GM10266 (cell line): ENCODE data around the gene PSKH1.

Source experiments
- DNase-seq: peaks from one replicate; pipeline ENCODE4 v3.0.0; 2012; ENCODE audit errors: extremely low spot score
- TF ChIP-seq, protein P1 (sequence below): IDR thresholded peaks from 2 replicates; pipeline ENCODE4 v1.5.1; 2012; ENCODE audit warnings: mild to moderate bottlenecking, low read depth; ENCODE audit not compliant: control insufficient read depth, insufficient read depth; ENCODE audit errors: missing control alignments

Gene PSKH1

DNA sequence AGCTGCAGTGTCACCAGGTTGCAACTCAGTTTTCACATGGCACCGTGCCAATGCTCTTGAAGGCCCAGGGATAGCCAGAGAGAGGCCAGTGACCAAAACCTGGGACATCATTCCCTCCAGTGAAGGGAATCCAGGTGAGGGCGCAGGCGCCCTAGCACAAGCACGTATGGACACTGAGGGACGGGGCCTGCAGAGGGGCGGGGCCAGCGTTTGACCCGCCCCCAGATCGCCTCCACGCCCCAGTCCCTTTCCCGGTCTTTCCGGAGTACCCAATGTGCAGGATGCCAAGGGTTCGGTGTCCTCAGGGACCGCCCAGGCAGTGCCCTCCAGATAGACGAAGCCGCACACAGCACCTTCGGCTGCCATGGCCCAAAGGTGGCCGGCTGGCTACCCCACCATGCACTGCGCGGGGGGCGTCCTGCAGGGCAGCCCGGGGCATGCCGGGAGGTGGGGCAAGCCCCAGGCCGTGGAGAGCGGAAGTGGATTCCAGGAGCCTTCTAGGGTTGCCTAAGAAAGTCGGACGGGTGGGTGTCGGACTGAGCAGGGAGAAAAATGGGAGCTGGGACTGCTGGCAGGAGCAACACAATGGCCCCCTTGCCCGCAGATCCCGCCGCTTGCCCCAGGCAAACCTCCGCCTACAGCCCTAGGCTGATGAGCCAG lies 70.7 kb downstream of the PSKH1 start:
- DNase-seq = no peak
- TF ChIP-seq, protein P1, sequence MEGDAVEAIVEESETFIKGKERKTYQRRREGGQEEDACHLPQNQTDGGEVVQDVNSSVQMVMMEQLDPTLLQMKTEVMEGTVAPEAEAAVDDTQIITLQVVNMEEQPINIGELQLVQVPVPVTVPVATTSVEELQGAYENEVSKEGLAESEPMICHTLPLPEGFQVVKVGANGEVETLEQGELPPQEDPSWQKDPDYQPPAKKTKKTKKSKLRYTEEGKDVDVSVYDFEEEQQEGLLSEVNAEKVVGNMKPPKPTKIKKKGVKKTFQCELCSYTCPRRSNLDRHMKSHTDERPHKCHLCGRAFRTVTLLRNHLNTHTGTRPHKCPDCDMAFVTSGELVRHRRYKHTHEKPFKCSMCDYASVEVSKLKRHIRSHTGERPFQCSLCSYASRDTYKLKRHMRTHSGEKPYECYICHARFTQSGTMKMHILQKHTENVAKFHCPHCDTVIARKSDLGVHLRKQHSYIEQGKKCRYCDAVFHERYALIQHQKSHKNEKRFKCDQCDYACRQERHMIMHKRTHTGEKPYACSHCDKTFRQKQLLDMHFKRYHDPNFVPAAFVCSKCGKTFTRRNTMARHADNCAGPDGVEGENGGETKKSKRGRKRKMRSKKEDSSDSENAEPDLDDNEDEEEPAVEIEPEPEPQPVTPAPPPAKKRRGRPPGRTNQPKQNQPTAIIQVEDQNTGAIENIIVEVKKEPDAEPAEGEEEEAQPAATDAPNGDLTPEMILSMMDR = no peak

DNA sequence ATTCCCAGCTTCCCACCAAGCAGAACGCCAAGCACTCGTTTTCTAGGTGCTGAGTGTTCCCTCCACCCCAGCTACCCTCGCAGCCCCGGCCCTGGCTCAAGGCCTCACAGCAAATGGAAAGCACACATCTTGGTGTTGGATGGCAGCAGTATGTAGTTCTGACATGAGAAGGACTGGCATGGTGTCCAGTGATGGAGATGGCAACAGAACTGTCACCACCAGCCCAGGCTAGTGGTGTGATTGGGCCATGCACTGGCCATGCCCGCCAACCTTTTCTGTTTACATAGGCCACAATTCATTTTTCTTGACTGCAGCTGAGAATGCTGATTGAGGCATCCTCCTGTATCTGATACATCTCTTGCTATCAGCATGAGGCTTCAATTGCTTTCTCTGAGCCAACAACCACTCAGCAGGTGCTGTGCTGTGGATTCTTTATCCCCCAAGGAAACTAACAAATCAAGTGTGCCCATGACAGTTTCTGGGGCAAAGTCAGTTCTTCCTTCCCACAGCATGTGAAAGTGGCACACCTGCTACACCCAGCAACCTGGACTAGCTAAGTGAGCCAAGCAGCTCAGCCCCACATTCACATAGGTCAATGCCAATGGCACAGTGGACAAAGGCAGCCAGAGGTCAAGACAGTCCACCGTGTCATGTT lies 71.5 kb downstream of the PSKH1 start:
- TF ChIP-seq, protein P1 = no peak
- no peak for DNase-seq

DNA sequence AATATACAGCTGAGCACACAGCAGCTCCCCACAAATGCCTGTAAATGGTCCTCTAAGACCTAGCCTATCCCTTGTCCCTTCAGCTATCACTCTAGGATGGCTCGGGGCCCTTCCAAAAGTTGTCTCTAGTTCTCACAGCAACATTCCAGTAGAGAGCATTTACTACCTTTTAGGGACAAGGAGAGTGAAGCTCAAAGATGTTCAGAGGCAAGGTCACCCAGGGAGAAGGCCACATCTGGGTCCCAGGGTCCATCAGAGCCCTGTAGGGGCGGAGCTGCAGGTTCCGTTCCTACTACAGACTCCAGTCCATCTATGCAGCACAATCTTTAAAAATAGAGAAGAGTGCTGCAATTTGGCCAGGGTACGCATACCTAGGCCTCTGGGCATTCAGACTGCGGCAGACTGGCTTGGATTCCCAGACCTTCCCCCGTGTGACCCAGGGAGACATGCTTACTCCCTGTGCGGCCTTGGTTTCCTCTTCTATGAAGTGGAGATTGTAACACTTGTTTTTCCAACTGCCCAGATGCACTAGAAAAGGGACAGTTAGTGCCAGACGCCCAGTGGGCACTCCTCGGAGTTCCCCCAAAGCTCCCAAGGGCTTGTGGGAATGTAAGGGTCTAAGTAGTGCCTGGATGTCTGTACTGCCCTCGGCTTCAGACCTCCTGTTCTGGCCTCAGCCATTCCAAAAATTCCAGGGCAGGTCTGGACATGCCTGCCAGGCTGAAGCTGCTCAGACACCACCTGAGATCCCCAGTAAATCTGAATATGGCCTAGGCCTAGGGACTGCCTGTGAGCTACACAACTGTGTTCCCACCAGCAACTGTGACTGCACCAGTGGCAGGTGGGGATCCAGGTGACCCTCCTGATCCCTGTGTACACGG lies 72.9 kb downstream of the PSKH1 start:
- no peak for DNase-seq
- TF ChIP-seq, protein P1 = no peak

DNA sequence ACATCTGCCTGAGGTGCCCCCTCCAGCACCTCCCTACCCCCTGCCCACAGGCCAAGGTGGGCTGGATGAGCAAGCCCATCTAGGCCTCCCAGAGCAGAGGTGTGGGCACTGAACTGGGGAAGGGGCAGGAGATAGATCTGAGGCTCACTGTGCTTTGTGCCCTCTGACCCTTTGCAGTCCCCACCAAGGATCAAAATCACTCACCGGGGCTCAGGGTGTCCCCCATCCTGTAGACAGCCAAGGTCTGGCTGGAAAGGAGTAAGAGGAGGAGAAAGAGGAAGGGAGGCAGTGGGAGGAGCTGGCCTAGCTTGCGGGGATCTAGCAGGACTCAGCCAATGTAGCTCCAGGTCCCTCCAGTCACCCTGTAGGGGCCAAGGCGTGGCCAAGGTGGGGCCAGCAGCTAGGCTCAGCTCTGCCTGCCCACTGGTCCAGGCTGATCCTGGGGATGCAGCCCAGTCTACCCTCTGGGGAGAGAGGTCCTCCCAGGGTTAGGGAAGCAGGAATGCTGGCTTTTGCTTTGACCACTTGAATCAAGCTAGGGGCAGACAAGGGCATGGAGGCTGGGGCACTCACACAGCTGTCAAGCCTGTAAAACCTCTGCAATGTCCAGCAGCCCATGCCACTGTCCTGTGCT lies 73.6 kb downstream of the PSKH1 start:
- TF ChIP-seq, protein P1 = no peak
- DNase-seq = no peak

DNA sequence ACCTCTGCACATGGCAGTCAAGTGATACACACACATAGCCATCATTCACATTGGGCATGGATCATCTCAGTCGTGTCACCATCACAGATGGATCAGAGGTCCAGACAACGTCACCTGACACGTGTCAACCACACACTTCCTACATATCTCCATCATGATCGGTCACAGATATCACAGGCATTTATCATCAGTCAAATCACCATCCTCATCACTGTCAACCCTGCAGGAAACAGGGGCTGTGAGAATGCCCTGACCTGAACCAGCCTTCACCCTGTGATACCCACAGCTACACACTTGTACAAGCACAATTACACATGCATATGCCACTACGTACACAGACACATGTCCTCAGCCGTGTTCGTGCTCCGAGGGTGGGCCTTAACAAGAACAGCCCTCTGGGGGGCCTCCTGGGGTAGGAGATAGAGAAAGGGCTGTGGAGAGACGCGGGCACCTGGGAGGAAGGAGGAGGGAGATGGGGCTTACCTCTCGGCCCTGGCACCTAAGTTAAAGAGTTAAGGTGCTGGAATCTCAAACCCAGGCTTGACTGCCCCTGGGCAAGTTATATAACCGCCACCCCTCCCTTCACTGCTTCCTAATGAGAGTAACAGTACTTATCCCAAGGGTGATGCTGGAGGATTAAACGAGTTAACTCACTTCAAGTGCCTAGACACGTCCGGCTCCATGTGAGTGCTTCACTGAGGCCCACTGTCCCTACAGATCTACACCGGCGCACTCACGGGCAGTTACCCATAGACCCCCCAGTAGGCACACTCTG lies 74.3 kb downstream of the PSKH1 start:
- peak; percentile 62 for DNase-seq
- TF ChIP-seq, protein P1 = peak; percentile 9

DNA sequence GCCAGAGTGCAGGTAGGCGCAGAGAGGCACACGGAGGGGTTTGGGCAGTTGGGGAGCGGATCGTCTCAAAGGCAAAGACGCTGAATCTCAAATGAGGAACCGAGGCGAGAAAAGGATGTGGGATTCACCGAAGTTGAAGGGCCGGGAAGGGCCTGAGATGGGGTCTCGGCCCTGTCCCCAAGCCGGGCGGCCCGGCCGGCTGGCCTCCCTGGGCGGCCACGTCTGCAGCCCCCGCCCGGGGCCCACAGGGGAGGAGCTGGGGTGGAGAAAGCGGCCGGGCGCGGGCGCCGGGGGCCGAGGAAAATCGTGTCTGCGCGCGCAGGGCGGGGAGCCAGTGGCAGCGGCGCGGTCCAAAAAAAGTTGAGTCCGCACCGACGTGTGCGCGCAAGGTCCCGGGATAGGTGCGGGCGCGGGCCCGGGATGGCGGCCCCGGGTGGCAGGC lies 74.9 kb downstream of the PSKH1 start:
- DNase-seq = peak; percentile 74
- TF ChIP-seq, protein P1 = no peak
